Thyroid gland (tissue), 4 donors: ENCODE measurements around the gene JMJD1C.

Experiments used
- CTCF ChIP-seq, 6 experiments: fragments of 200-600 bp in 3 of 6; fragments of 450-650 bp in 3 of 6; sonication (generic) in 3 of 6; IDR thresholded peaks; one replicate each; pipeline ENCODE4 v1.5.1; 2016 to 2019; ENCODE audit warnings: antibody characterized with exemption in 6 of 6, mild to moderate bottlenecking in 2 of 6, inconsistent platforms in 1 of 6, moderate library complexity in 1 of 6
- POLR2A ChIP-seq, 2 donors: fragments of 450-650 bp; IDR thresholded peaks; one replicate each; pipeline ENCODE4 v1.6.1; 2017; ENCODE audit warnings: antibody characterized with exemption in 2 of 2, mild to moderate bottlenecking in 2 of 2, moderate library complexity in 1 of 2

GRCh38 chr10:63368365-63368764 is 97.4 kb downstream of the JMJD1C start:
- TF ChIP-seq CTCF (IDR thresholded peaks at IDR 0.05) (no peak), POLR2A (IDR thresholded peaks at IDR 0.05) (no peak)
